BJ (cell line): ENCODE results near the gene TP53RK. TPM values are rescaled to one million over a fixed set of nuclear protein-coding genes. Genes with fewer than 3 reads are reported as not detected.

ENCODE experiments used
- CTCF ChIA-PET: fragments of 350-600 bp; formaldehyde crosslinking; extraction: SDS; loops from one replicate; lab custom pipeline; 2021; ENCODE audit warnings: antibody characterized with exemption, inconsistent platforms; lab: Yijun Ruan, JAX
- POLR2A ChIA-PET: fragments of 300-600 bp; sonication (Branson Sonifier 250); formaldehyde crosslinking; extraction: SDS; loops from one replicate; lab custom pipeline; 2021; ENCODE audit warnings: antibody characterized with exemption; lab: Charles Lee
- DNase-seq: peaks from one replicate; pipeline ENCODE4 v3.0.0-alpha.2; 2011; ENCODE audit warnings: low read depth
- H3K27me3 ChIP-seq: 2 replicates; pipeline ENCODE4 v1.6.0; 2011; ENCODE audit warnings: low read length; ENCODE audit not compliant: control insufficient read depth, insufficient read depth
- H3K36me3 ChIP-seq: 2 replicates; pipeline ENCODE4 v1.5.1; 2011; ENCODE audit warnings: low read length; ENCODE audit not compliant: control insufficient read depth, insufficient read depth
- H3K4me3 ChIP-seq: 2 replicates; pipeline ENCODE4 v1.5.1; 2011; ENCODE audit warnings: low read depth, mild to moderate bottlenecking, control low read depth, low read length
- polyA plus RNA-seq: library from polyadenylated mRNA; depleted of rRNA; stranded (reverse); fragments of >200 nt; gene quantifications from 2 replicates; pipeline ENCODE4 v1.2.3, GENCODE V29; 2011
- TF ChIP-seq, protein P1 (sequence below): IDR thresholded peaks from 2 replicates; pipeline ENCODE4 v1.5.1; 2011; ENCODE audit warnings: low read depth, mild to moderate bottlenecking, control low read depth, inconsistent platforms, low read length, moderate library complexity; ENCODE audit not compliant: insufficient read depth

TP53RK gene
- polyA plus RNA-seq, 1 experiment = 7.2 TPM

DNA sequence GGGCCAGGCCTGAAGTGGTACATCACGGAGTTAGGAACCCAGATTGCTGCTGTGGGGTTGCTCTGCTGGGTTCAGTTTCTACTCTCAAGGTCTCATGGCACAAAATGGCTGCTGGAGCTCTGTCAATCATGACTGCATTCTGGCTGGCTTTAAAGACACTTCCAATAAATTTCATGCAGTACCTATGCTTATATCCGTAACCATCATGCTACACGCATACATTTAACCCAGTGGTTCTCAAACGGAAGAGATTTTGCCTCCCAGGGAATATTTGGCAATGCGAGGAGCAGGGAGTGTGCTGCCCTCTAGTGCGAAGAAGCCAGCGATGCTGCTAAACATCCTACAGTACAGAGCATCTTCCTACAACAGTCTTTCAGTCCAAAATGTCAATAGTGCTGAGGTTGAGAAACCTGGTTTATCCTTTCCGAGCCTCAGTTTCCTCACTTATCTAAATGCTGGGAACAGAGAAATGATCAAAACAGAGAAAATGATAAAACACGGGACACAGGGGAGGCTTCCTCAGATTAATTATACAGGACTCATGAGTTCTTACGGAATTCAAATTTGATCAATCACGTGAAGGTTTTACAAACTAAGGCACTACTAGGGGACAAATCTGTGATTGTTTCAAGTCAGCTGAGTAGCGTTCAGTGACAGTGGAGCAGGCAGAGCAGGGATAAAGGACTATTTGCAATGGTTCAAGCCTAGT lies 10.6 kb upstream of the TP53RK start:
- TF ChIP-seq, protein P1, sequence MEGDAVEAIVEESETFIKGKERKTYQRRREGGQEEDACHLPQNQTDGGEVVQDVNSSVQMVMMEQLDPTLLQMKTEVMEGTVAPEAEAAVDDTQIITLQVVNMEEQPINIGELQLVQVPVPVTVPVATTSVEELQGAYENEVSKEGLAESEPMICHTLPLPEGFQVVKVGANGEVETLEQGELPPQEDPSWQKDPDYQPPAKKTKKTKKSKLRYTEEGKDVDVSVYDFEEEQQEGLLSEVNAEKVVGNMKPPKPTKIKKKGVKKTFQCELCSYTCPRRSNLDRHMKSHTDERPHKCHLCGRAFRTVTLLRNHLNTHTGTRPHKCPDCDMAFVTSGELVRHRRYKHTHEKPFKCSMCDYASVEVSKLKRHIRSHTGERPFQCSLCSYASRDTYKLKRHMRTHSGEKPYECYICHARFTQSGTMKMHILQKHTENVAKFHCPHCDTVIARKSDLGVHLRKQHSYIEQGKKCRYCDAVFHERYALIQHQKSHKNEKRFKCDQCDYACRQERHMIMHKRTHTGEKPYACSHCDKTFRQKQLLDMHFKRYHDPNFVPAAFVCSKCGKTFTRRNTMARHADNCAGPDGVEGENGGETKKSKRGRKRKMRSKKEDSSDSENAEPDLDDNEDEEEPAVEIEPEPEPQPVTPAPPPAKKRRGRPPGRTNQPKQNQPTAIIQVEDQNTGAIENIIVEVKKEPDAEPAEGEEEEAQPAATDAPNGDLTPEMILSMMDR = peak; percentile 83
- no peaks in the 10 kb centered on the region for H3K36me3 ChIP-seq
- no peak for DNase-seq
- CTCF ChIA-PET = interaction anchor here (0.5 to 1.9 kb wide), 5 partner anchors 10 to 354 kb away, joined by 3 to 7 read pairs (median 5); no protein-coding TSS in a partner anchor
- H3K4me3 ChIP-seq = no peak overlapping the region
- no peaks in the 10 kb centered on the region for H3K27me3 ChIP-seq
- POLR2A ChIA-PET = no interaction called here

GRCh38 chr20:46698788-46699187 lies 9.5 kb upstream of the TP53RK start:
- ChIA-PET POLR2A (no interaction called here), CTCF (interaction anchor here (1.9 kb wide), 1 partner anchor 9 kb away, joined by 5 read pairs; no protein-coding TSS in a partner anchor)
- DNase-seq = no peak
- Histone ChIP-seq H3K4me3 (no peak overlapping the region), H3K27me3 (no peaks in the 10 kb centered on the region), H3K36me3 (no peaks in the 10 kb centered on the region)
- TF ChIP-seq, protein P1 = no peak

GRCh38 chr20:46696791-46697279 lies 7.6 kb upstream of the TP53RK start:
- no peak for DNase-seq
- TF ChIP-seq, protein P1 = no peak
- Histone ChIP-seq H3K27me3 (no peaks in the 10 kb centered on the region), H3K36me3 (no peaks in the 10 kb centered on the region), H3K4me3 (no peak overlapping the region)
- ChIA-PET CTCF (interaction anchor here (0.6 to 2.7 kb wide), 2 partner anchors 11 to 13 kb away, joined by 4 to 11 read pairs; no protein-coding TSS in a partner anchor), POLR2A (no interaction called here)

GRCh38 chr20:46695892-46696291 lies 6.6 kb upstream of the TP53RK start:
- Histone ChIP-seq H3K27me3 (no peaks in the 10 kb centered on the region), H3K4me3 (no peak overlapping the region), H3K36me3 (no peaks in the 10 kb centered on the region)
- TF ChIP-seq, protein P1 = no peak
- POLR2A ChIA-PET = no interaction called here
- DNase-seq = peak; percentile 20
- CTCF ChIA-PET = interaction anchor here (2.7 kb wide), 1 partner anchor 12 kb away, joined by 11 read pairs; no protein-coding TSS in a partner anchor

- H3K4me3 ChIP-seq = no peak overlapping the region
- TF ChIP-seq, protein P1 = no peak
- no peaks in the 10 kb centered on the region for H3K27me3 ChIP-seq
- no peak for DNase-seq
- H3K36me3 ChIP-seq = no peaks in the 10 kb centered on the region
- ChIA-PET POLR2A (no interaction called here), CTCF (interaction anchor here (0.7 to 1.3 kb wide), 3 partner anchors 9 to 16 kb away, joined by 4 to 6 read pairs (median 4); no protein-coding TSS in a partner anchor)
Measured at GRCh38 chr20:46694484-46694883, 5.2 kb upstream of the TP53RK start.
